Inferior parietal cortex (tissue), 1 donor: Measurements from ENCODE around the gene CRYGC.

Experiments used
- DNase-seq: peaks from one replicate; pipeline ENCODE4 v3.0.0-alpha.2; 2016; ENCODE audit errors: extremely low spot score

The CRYGC gene, protein sequence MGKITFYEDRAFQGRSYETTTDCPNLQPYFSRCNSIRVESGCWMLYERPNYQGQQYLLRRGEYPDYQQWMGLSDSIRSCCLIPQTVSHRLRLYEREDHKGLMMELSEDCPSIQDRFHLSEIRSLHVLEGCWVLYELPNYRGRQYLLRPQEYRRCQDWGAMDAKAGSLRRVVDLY

DNA sequence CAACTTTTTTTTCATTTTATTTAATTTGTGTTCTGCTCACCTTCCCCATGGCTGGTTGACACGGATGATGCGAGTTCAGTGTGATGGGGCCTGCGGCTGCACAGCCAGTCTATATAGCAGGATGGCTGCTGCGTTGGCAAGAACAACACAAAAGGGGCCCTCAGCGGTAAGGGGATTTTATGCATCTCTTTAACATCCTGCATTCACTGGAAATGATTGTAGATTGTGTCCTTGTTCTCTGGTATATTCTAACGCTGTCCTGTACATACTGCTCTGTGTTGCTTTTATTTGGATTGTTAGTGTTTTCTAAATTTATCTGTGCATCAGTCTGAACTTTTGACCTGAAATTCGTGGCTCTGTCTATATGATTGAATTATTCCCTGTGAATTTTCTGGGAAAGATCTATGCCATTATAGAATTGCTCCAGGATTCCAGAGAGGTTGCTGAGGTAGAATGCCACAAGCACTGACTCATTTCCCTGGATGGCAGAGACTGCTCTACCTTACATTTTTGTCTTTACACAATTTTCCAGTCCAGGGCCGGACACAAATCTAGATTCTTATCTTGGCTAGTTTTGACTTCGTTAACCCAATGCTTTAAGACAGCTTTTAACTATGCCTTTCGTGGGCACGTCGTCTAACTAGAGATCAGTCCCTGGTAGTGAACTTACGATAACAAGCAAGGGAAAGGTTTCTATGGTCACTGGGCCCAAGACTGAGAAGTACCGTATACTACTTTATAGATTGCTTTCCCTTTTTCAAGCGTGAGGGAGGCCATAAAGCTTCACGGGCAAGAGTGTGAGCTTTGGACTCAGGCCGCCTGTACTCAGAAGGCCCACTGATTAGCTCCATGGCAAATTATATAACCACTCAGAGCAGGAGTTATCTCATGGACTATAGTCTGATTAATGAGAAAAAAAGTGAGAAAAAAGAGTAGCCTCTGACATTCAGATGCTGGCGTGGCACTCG is at the start of gene CRYGC:
Gene CRYGC, minus strand, starts transcription at position 85 of the 968 bp plus-strand sequence. Its CDS starts 36 bp downstream, at position 49.
- no peak for DNase-seq

DNA sequence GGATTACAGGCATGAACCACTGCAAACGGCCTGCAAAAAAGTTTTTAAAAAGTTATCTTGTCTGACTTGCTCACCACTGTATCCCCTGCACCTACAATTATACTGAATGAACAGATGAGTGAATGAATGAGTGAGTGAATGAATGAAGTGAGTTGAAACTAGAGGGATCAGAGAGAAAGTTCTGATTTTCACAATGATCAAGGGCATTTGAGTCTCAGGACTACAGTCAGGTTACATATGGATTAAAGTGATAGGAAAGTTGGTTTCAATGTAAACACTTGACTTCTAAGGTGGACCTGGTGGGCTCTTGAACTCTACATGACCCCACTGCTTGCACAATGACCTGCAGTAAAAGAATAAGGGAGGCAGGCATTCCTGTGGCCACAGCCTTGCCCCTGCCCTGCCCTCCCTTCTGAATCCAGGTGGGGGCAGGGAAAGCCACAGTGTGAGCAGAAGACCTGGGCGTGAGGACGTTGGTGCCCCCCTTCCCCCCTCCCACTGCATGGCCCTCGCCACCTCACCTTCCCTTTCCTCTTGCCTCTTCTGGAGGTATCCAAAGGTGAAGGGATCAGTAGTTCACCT is 49.5 kb upstream of the CRYGC start:
- DNase-seq: no peak

DNA sequence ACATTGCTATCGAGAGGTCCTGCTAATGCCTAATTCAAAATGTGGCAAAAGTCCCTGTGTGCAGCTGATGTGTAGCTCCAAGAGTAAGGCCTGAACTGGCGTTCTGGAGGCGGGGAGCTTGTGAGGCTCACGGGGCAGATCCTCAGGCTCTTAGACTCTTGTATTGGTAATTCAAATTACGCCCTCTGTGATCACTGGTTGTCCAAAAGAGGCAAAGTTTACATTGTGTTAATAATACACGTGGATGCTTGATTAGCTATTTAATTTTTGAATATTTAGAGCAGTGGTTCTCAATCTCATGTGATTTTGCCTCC is 46.2 kb upstream of the CRYGC start:
- DNase-seq: no peak

GRCh38 chr2:208175069-208175839 is 45.6 kb upstream of the CRYGC start:
- peak; percentile 92 for DNase-seq

DNA sequence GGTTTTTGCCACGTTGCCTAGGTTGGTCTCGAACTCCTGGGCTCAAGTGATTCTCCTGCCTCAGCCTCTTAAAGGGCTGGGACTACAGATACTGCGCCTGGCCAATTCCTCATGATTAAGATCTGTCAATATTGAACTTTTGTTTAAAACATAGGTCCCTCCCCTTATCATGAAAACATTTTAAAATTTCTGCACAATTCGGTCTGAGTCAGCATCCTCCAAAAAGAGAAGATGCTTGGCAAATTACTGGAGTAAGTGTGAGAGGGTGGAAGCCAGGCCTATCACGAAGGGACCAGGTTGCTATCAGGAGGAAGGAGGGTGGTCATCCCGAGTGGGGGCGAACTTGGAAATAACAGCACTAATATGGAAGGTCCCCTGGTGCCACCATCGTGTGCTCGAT is 44.5 kb upstream of the CRYGC start:
- no peak for DNase-seq

DNA sequence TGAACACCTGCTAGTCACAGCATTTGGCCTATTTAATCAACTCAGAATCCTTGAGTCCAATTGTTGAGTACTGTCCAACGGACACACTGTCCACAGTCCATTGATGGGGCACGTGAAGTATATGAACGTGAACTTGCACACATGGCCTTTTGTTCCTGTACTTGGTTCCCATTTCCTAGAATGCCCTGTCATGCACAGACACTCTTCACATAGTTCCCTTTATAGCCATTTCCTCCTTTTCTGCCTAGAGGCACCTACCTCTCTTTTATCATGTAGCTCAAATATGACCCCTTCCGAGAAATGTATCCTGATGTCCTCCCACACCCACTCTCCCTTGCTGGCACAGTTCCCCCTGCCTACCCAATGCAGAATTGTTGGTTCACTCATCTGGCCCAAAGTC is 42.5 kb upstream of the CRYGC start:
- no peak for DNase-seq

GRCh38 chr2:208164951-208165755 is 35.5 kb upstream of the CRYGC start:
- no peak for DNase-seq

DNA sequence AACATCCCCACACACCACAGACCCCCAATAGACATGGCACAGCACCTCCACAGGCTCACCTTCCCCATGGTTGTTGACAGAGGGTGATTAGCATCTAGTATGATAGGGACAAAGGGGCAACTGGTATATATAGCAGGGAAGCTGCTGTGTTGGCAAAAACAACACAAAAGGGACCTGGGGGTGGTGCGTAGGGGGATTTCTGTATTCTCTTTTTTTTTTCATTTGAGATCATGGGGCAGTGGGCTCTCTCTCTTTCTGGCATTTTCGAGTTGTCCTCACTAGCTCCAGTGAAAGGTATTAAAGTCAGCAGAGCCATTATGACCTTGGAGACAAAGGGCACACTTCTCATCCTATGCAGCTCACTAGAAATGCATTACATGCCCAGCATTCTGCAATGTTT is 33.9 kb upstream of the CRYGC start, which contains the start of gene CRYGA:
Gene CRYGA, minus strand, starts transcription at position 101 of the 400 bp plus-strand sequence. Its CDS starts 33 bp downstream, at position 68.
- DNase-seq: no peak

GRCh38 chr2:208156439-208156838 is 26.8 kb upstream of the CRYGC start:
- no peak for DNase-seq

- DNase-seq: no peak
These were observed 23.5 kb upstream of the CRYGC start for GRCh38 chr2:208153156-208153555.

DNA sequence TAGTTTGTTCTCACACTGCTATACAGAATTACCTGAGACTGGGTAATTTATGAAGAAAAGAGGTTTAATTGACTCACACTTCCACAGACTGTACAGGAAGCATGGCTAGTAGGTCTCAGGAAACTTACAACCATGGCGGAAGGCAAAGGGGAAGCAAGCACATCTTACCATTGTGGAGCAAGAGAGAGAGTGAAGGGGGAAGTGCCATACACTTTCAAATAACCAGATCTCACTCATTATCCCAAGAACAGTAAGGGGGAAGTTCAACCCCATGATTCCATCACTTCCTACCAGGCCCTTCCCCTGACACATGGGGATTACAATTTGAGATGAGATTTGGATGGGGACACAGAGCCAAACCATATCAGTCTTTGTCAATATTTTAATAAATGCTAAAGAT is 21.3 kb upstream of the CRYGC start:
- DNase-seq: no peak

GRCh38 chr2:208150094-208150493 is 20.5 kb upstream of the CRYGC start:
- no peak for DNase-seq

GRCh38 chr2:208148803-208149202 is 19.2 kb upstream of the CRYGC start:
- DNase-seq: no peak

DNA sequence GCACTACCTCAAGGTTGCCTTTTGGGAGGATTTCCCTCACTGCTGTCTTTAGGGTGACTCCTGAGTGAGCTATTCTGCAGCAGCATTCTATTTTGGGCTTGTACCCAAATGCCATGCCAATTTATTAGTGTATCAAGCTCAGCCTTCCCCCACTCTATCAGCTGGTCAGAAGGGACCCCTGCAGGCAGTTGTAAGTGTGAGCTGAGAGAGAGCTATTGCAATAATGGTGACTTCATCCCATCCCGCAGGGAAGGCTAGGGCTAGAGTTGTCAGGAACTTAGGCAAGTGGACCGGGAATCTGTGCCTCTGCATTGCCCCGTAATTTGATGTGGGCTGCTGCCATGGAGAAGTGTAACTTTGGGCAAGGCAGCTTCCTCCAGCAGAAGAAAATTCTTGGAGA is 18.1 kb upstream of the CRYGC start:
- DNase-seq: no peak

GRCh38 chr2:208147008-208147407 is 17.4 kb upstream of the CRYGC start:
- no peak for DNase-seq

- DNase-seq: no peak
These were observed 16.4 kb upstream of the CRYGC start, which contains the start of gene CRYGB for GRCh38 chr2:208146006-208146405. CRYGB (minus strand) TSS chr2:208146158; CDS start chr2:208146120, 38 bp downstream.

DNA sequence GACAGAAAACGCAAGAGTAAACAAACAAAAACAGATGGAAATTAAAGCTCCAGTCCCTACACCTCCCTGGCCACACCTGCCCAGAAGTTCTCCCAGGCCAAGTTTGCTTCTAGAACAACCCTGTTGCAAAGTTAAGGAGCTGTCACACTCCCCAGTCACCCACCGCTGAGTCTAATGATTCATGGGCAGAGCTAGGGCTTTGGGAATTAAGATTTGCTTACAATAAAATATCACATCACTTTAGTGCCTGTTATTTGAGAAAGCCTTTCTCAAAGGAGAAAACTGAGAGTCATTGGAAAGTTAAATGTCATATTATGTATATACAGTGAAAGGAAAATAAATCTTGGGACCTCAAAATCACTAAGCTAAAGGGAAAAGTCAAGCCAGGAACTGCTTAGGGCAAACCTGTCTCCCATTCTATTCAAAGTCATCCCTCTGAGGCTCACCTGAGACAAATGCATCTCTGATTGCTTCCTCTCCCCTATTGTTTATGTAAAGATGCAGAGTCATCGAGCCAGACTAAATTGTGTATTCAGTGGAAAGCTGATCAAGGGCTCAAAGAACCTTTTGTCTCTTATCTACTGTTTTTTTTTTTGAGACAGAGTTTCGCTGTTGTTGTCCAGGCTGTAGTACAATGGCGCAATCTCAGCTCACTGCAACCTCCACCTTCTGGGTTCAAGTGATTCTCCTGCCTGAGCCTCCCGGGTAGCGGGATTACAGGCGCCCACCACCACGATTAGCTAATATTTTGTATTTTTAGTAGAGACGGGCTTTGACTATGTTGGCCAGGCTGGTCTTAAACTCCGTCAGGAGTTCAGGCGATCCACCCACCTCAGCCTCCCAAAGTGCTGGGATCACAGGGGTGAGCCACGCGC is 13.5 kb upstream of the CRYGC start:
- DNase-seq: peak; percentile 25

DNA sequence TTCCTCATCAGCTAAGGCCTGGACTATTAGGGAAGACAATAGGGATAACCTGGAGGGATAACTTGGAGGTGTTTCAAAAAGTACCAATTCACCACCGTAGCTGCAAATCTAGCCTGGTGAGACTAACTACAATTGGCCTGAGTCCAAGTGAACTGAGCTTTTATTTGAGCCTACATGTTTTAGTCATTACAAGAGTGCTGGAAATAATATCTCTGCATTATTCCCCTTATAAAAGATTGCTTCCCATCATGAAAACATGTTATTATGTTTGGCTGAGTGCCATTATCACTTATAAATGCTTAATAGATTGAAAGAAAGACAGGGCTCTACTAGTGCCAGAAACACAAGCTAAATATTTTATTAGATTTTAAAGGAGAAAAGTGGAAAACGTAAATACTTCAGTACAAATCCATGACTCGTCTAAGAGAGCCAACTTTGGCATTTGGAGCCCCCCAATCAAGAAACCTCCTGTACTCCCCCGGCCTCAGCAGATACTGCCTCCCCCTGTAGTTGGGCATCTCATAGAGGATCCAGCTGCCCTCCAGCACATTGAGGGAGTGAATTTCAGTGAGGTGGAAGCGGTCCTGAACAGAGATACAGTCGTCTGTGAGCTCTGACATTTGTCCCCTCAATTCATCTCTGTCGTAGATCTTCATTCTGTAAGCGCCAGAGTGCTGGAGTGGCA is 12.8 kb upstream of the CRYGC start:
- no peak for DNase-seq

DNA sequence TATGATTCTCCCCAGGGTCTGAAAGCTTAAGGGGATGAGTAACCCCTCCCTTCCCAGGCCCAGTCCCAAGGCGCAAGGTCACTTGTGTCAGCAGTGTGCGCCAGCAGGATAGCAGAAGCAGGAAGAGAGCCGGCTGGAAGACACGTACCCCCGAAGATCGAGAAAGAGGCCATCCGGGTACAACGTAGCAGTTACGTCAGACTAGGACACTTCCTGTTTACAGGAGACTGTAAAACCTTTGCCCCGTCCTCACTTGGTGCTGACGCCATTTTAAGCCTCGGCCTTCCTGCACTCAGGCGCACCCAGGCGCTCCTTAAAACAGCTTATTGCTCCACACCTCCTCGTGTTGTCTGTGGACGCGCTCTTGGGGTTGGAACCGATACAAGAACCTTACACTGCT is 9.8 kb upstream of the CRYGC start:
- no peak for DNase-seq
